Stomach (tissue), 9 donors: ENCODE data around the gene BRMS1. TPM values are rescaled to one million over a fixed set of nuclear protein-coding genes. Genes with fewer than 3 reads are reported as not detected.

Experiments
- DNase-seq, 2 donors: peaks; one replicate each; pipeline versions ENCODE4 v3.0.0 to v3.0.0-alpha.2; 2013 to 2019
- H3K27ac ChIP-seq, 5 donors: fragments of 200-600 bp in 4 of 5; sonication (generic) in 4 of 5; one replicate each; pipeline ENCODE4 v1.5.1; 2013 to 2019; ENCODE audit warnings: mild to moderate bottlenecking in 1 of 5, moderate library complexity in 1 of 5
- H3K27me3 ChIP-seq, 3 donors: fragments of 200-600 bp; sonication (generic); one replicate each; pipeline ENCODE4 v1.5.1; 2017 to 2019; ENCODE audit warnings: mixed run types in 1 of 3
- H3K36me3 ChIP-seq, 4 donors: fragments of 200-600 bp; sonication (generic); 1 replicate in 3 of 4; 2 replicates in 1 of 4; pipeline ENCODE4 v1.5.1; 2016 to 2019
- H3K4me1 ChIP-seq, 4 donors: fragments of 200-600 bp; sonication (generic); one replicate each; pipeline ENCODE4 v1.5.1; 2016 to 2019
- H3K4me3 ChIP-seq, 4 donors: fragments of 200-600 bp; sonication (generic) in 3 of 4; one replicate each; pipeline ENCODE4 v1.5.1; 2016 to 2019; ENCODE audit warnings: mild to moderate bottlenecking in 1 of 4
- H3K9me3 ChIP-seq, 4 donors: fragments of 200-600 bp; sonication (generic); one replicate each; pipeline ENCODE4 v1.5.1; 2016 to 2019
- CTCF ChIP-seq, 7 experiments: fragments of 450-650 bp in 4 of 7; fragments of 200-600 bp in 3 of 7; sonication (generic) in 3 of 7; IDR thresholded peaks; one replicate each; pipeline ENCODE4 v1.5.1; 2016 to 2019; ENCODE audit warnings: antibody characterized with exemption in 7 of 7, control low read depth in 2 of 7, mild to moderate bottlenecking in 1 of 7
- EP300 ChIP-seq: sonication (generic); formaldehyde crosslinking; IDR thresholded peaks from one replicate; pipeline ENCODE4 v1.6.1; 2017; ENCODE audit warnings: antibody characterized with exemption
- POLR2A ChIP-seq, 4 donors: fragments of 450-650 bp; IDR thresholded peaks; one replicate each; pipeline ENCODE4 v1.6.1; 2016; ENCODE audit warnings: antibody characterized with exemption in 4 of 4, control low read depth in 2 of 4, mild to moderate bottlenecking in 1 of 4, moderate library complexity in 1 of 4
- POLR2AphosphoS5 ChIP-seq, 3 donors: sonication (generic); formaldehyde crosslinking; IDR thresholded peaks; one replicate each; pipeline ENCODE4 v1.6.1; 2016; ENCODE audit warnings: antibody characterized with exemption in 3 of 3
- WGBS, 5 donors: extraction: QIAGEN DNeasy Blood & Tissue Kit in 3 of 5; methylation state at CpG; one replicate each; pipeline versions ENCODE4 v1.1.5 to v1.1.7; 2013 to 2018; 5-methylcytosine and 5-hydroxymethylcytosine counted together
- intact Hi-C: fragments of 100-400 bp; cut with DNase I; formaldehyde crosslinking; loops from one replicate; pipeline ENCODE4 v1.15.1; 2023; ENCODE audit warnings: low total_unique reads
- polyA plus RNA-seq, 3 donors: library from polyadenylated mRNA; stranded (reverse); fragments of 200-250 nt; gene quantifications; one replicate each; pipeline ENCODE4 v1.2.3, GENCODE V29; 2013
- total RNA-seq, 5 donors: library from RNA; depleted of rRNA; stranded (reverse); fragments of >200 nt; gene quantifications; one replicate each; pipeline versions ENCODE4 v1.1.0 to v1.2.3, GENCODE V29; 2014 to 2016
- donor health status: healthy with polysubstance abuse.
- donor health status: Bipolar disorder and iron deficiency.
- donor health status: healthy.

Gene BRMS1
- total and polyA plus RNA-seq, 8 donors: 14.6 to 105 (median 62.1) TPM

GRCh38 chr11:66299186-66299585 is 45.7 kb downstream of the BRMS1 start:
- no peak for DNase-seq
- WGBS, 5 donors: 34 to 66% (median 50%) methylated on average over 2 to 3 of the region's 3 CpGs
- Histone ChIP-seq H3K4me3 (no peak overlapping the region), H3K27ac (no peak overlapping the region), H3K4me1 (no peaks in the 10 kb centered on the region), H3K36me3 (no peaks in the 10 kb centered on the region), H3K27me3 (peaks cover 0 to 22% (median 0%) of the 10 kb centered on the region in 3 donors), H3K9me3 (no peaks in the 10 kb centered on the region)
- intact Hi-C loops: no loop called here
- no peak for TF ChIP-seq CTCF (IDR thresholded peaks at IDR 0.05)
- no peak for TF ChIP-seq EP300
- no peak for TF ChIP-seq POLR2A (IDR thresholded peaks at IDR 0.05)
- no peak for TF ChIP-seq POLR2AphosphoS5 (IDR thresholded peaks at IDR 0.05)

GRCh38 chr11:66297610-66298009 is 47.3 kb downstream of the BRMS1 start:
- intact Hi-C loops: no loop called here
- Histone ChIP-seq H3K27me3 (peaks cover 0 to 38% (median 5%) of the 10 kb centered on the region in 3 donors), H3K9me3 (no peaks in the 10 kb centered on the region), H3K4me1 (peaks cover 0 to 7% (median 3%) of the 10 kb centered on the region in 4 donors), H3K36me3 (no peaks in the 10 kb centered on the region), H3K4me3 (no peak overlapping the region), H3K27ac (no peak overlapping the region)
- 50 to 57% (median 56%) methylated on average over 8 of the region's 8 CpGs for WGBS, 5 donors
- no peak for DNase-seq
- TF ChIP-seq EP300: no peak
- no peak for TF ChIP-seq POLR2AphosphoS5 (IDR thresholded peaks at IDR 0.05)
- no peak for TF ChIP-seq POLR2A (IDR thresholded peaks at IDR 0.05)
- no peak for TF ChIP-seq CTCF (IDR thresholded peaks at IDR 0.05)

- no peak for DNase-seq
- no peaks in the 10 kb centered on the region for H3K36me3 ChIP-seq
- H3K27me3 ChIP-seq: peaks cover 0 to 58% (median 19%) of the 10 kb centered on the region in 3 donors
- no peak for TF ChIP-seq EP300
- no peak for TF ChIP-seq CTCF (IDR thresholded peaks at IDR 0.05)
- no peak for TF ChIP-seq POLR2AphosphoS5 (IDR thresholded peaks at IDR 0.05)
- no peak for TF ChIP-seq POLR2A (IDR thresholded peaks at IDR 0.05)
- H3K4me3 ChIP-seq: no peak overlapping the region
- WGBS, 5 donors: 82 to 90% (median 87%) methylated on average over 83 to 123 of the region's 123 CpGs
- H3K4me1 ChIP-seq: peaks cover 8 to 29% (median 22%) of the 10 kb centered on the region in 4 donors
- no peaks in the 10 kb centered on the region for H3K9me3 ChIP-seq
- H3K27ac ChIP-seq: no peak overlapping the region
- intact Hi-C loops: no loop called here
These were observed 50.0 kb downstream of the BRMS1 start for GRCh38 chr11:66294626-66295620.

GRCh38 chr11:66293777-66294625 is 50.9 kb downstream of the BRMS1 start:
- H3K27me3 ChIP-seq: peaks cover 0 to 58% (median 19%) of the 10 kb centered on the region in 3 donors
- no peak overlapping the region for H3K4me3 ChIP-seq
- H3K36me3 ChIP-seq: no peaks in the 10 kb centered on the region
- intact Hi-C loops: no loop called here
- no peak for DNase-seq
- peaks cover 12 to 35% (median 29%) of the 10 kb centered on the region in 4 donors for H3K4me1 ChIP-seq
- no peak for TF ChIP-seq EP300
- TF ChIP-seq POLR2A (IDR thresholded peaks at IDR 0.05): no peak
- no peak for TF ChIP-seq POLR2AphosphoS5 (IDR thresholded peaks at IDR 0.05)
- TF ChIP-seq CTCF (IDR thresholded peaks at IDR 0.05): no peak
- 82 to 90% (median 88%) methylated on average over 25 to 30 of the region's 30 CpGs for WGBS, 5 donors
- H3K9me3 ChIP-seq: no peaks in the 10 kb centered on the region
- H3K27ac ChIP-seq: no peak overlapping the region
